Upper lobe of left lung (tissue), 4 donors: ENCODE results near the gene PRKCE.

ENCODE experiments used
- EP300 ChIP-seq, 4 donors: sonication (generic); formaldehyde crosslinking; IDR thresholded peaks; one replicate each; pipeline ENCODE4 v1.5.1; 2017; ENCODE audit warnings: antibody characterized with exemption in 4 of 4, control low read depth in 2 of 4
- POLR2A ChIP-seq, 4 donors: fragments of 450-650 bp; IDR thresholded peaks; one replicate each; pipeline ENCODE4 v1.5.1; 2016 to 2017; ENCODE audit warnings: antibody characterized with exemption in 4 of 4, mild to moderate bottlenecking in 2 of 4
- TF ChIP-seq, protein P1 (sequence below), 6 experiments: fragments of 450-650 bp in 4 of 6; fragments of 200-600 bp in 2 of 6; sonication (generic) in 2 of 6; IDR thresholded peaks; one replicate each; pipeline ENCODE4 v1.5.1; 2016 to 2019; ENCODE audit warnings: antibody characterized with exemption in 6 of 6

DNA sequence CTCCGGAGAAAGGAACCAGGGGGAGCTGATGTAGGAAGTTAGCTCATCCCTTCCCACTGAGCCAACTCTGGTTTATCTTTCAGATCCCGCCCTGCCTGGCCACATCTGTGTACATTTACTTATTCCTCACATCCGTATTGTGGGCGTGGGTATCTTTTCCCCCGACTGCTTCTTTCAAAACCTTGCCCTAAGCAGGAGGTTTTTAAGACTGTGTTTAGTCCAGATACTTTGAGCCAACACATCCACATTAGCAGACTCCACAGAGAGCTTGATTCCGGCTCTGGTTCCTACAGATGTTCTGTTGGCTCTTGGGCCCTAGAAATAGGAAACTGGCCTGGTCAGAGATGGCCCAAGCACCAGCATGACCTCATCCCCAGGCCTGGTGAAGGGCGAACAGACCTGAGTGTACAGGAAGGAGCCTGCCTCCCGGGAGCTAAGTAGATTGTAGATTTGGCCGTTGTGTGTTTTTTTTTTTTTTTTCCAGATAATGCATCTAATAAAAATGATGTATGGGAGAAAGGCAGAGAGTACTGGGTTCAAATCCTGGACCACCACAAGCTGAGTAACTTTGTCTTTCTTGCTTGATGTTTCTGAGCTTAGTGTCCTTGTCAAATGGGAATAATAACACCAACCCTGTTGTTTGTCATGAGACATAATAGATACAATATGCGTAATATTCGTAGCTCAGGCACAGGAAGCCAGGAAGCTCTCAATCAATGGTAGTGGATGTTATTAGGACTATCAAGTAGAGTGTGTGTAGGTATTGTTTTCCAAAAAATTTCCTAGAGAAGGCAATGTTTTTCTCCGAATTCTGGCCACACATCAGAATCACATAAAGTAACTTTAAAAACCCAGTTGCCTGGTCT, 92.3 kb downstream of the PRKCE start:
- TF ChIP-seq, protein P1, sequence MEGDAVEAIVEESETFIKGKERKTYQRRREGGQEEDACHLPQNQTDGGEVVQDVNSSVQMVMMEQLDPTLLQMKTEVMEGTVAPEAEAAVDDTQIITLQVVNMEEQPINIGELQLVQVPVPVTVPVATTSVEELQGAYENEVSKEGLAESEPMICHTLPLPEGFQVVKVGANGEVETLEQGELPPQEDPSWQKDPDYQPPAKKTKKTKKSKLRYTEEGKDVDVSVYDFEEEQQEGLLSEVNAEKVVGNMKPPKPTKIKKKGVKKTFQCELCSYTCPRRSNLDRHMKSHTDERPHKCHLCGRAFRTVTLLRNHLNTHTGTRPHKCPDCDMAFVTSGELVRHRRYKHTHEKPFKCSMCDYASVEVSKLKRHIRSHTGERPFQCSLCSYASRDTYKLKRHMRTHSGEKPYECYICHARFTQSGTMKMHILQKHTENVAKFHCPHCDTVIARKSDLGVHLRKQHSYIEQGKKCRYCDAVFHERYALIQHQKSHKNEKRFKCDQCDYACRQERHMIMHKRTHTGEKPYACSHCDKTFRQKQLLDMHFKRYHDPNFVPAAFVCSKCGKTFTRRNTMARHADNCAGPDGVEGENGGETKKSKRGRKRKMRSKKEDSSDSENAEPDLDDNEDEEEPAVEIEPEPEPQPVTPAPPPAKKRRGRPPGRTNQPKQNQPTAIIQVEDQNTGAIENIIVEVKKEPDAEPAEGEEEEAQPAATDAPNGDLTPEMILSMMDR (IDR thresholded peaks at IDR 0.05) = no peak
- no peak for TF ChIP-seq POLR2A (IDR thresholded peaks at IDR 0.05)
- TF ChIP-seq EP300 (IDR thresholded peaks at IDR 0.05) = peak in 1 of 4 donors; percentile 12
